Sigmoid colon (tissue), 7 donors: ENCODE results near the gene DSG4. TPM values are rescaled to one million over a fixed set of nuclear protein-coding genes. Genes with fewer than 3 reads are reported as not detected.

Experiments
- DNase-seq: peaks from one replicate; pipeline ENCODE4 v3.0.0-alpha.2; 2019
- H3K27ac ChIP-seq, 4 donors: fragments of 200-600 bp; sonication (generic); one replicate each; pipeline ENCODE4 v1.5.1; 2016 to 2019; ENCODE audit warnings: mild to moderate bottlenecking in 1 of 4
- H3K27me3 ChIP-seq, 3 donors: fragments of 200-600 bp; sonication (generic); one replicate each; pipeline ENCODE4 v1.5.1; 2019; ENCODE audit warnings: mild to moderate bottlenecking in 1 of 3
- H3K36me3 ChIP-seq, 4 donors: fragments of 200-600 bp; sonication (generic); one replicate each; pipeline ENCODE4 v1.5.1; 2016 to 2019
- H3K4me1 ChIP-seq, 4 donors: fragments of 200-600 bp; sonication (generic); one replicate each; pipeline ENCODE4 v1.5.1; 2017 to 2019
- H3K4me3 ChIP-seq, 4 donors: fragments of 200-600 bp; sonication (generic); one replicate each; pipeline ENCODE4 v1.5.1; 2017 to 2019; ENCODE audit warnings: mild to moderate bottlenecking in 2 of 4, moderate library complexity in 1 of 4
- H3K9me3 ChIP-seq, 4 donors: fragments of 200-600 bp in 3 of 4; sonication (generic) in 3 of 4; one replicate each; pipeline versions ENCODE4 v1.5.1 to v1.6.1; 2013 to 2019
- CTCF ChIP-seq, 4 experiments: fragments of 450-650 bp in 3 of 4; fragments of 200-600 bp in 1 of 4; IDR thresholded peaks; one replicate each; pipeline ENCODE4 v1.5.1; 2016 to 2019; ENCODE audit warnings: antibody characterized with exemption in 4 of 4, mild to moderate bottlenecking in 3 of 4, moderate library complexity in 2 of 4
- EP300 ChIP-seq, 4 donors: sonication (generic); formaldehyde crosslinking; IDR thresholded peaks; one replicate each; pipeline ENCODE4 v1.6.1; 2017; ENCODE audit warnings: antibody characterized with exemption in 4 of 4
- POLR2A ChIP-seq, 2 donors: fragments of 450-650 bp; IDR thresholded peaks; one replicate each; pipeline ENCODE4 v1.6.1; 2016; ENCODE audit warnings: antibody characterized with exemption in 2 of 2, mild to moderate bottlenecking in 2 of 2, moderate library complexity in 2 of 2
- POLR2AphosphoS5 ChIP-seq, 4 donors: sonication (generic); formaldehyde crosslinking; IDR thresholded peaks; one replicate each; pipeline ENCODE4 v1.6.1; 2017; ENCODE audit warnings: antibody characterized with exemption in 4 of 4
- WGBS, 2 donors: extraction: QIAGEN DNeasy Blood & Tissue Kit; methylation state at CpG; one replicate each; pipeline ENCODE4 v1.1.7; 2013; 5-methylcytosine and 5-hydroxymethylcytosine counted together
- intact Hi-C: fragments of 100-400 bp; cut with DNase I; formaldehyde crosslinking; loops from one replicate; pipeline ENCODE4 v1.15.1; 2023
- polyA plus RNA-seq, 3 donors: library from polyadenylated mRNA; stranded (reverse); fragments of 200-250 nt; gene quantifications; one replicate each; pipeline ENCODE4 v1.2.3, GENCODE V29; 2013
- total RNA-seq, 4 donors: library from RNA; depleted of rRNA; stranded (reverse); fragments of >200 nt; gene quantifications; one replicate each; pipeline ENCODE4 v1.1.0, GENCODE V29; 2016
- donor health status: healthy with polysubstance abuse.
- donor health status: Bipolar disorder and iron deficiency.
- donor health status: healthy.

DSG4 gene
- total and polyA plus RNA-seq, 7 donors, result 0.09 TPM; not detected in 6

GRCh38 chr18:31417850-31418249 lies 41.3 kb downstream of the DSG4 start:
- H3K4me1 ChIP-seq, result no peaks in the 10 kb centered on the region
- no peak overlapping the region for H3K27ac ChIP-seq
- no peaks in the 10 kb centered on the region for H3K9me3 ChIP-seq
- H3K27me3 ChIP-seq, result no peaks in the 10 kb centered on the region
- no peak overlapping the region for H3K4me3 ChIP-seq
- H3K36me3 ChIP-seq, result no peaks in the 10 kb centered on the region
- TF ChIP-seq POLR2A (IDR thresholded peaks at IDR 0.05) (no peak), EP300 (IDR thresholded peaks at IDR 0.05) (no peak), CTCF (IDR thresholded peaks at IDR 0.05) (no peak), POLR2AphosphoS5 (IDR thresholded peaks at IDR 0.05) (no peak)
- intact Hi-C loops, result no loop called here
- no peak for DNase-seq

- no peaks in the 10 kb centered on the region for H3K9me3 ChIP-seq
- 87 to 90% methylated on average over 7 of the region's 7 CpGs for WGBS, 2 donors
- DNase-seq, result no peak
- no peaks in the 10 kb centered on the region for H3K27me3 ChIP-seq
- H3K4me3 ChIP-seq, result no peak overlapping the region
- H3K27ac ChIP-seq, result no peak overlapping the region
- H3K36me3 ChIP-seq, result no peaks in the 10 kb centered on the region
- no peak for TF ChIP-seq EP300 (IDR thresholded peaks at IDR 0.05)
- TF ChIP-seq POLR2A (IDR thresholded peaks at IDR 0.05), result no peak
- H3K4me1 ChIP-seq, result no peaks in the 10 kb centered on the region
- intact Hi-C loops, result no loop called here
Observed at GRCh38 chr18:31419457-31419932, 42.9 kb downstream of the DSG4 start.

GRCh38 chr18:31420032-31420431 lies 43.5 kb downstream of the DSG4 start:
- TF ChIP-seq CTCF (IDR thresholded peaks at IDR 0.05), result no peak
- no peak for TF ChIP-seq POLR2A (IDR thresholded peaks at IDR 0.05)
- DNase-seq, result no peak
- H3K36me3 ChIP-seq, result no peaks in the 10 kb centered on the region
- H3K9me3 ChIP-seq, result no peaks in the 10 kb centered on the region
- H3K4me3 ChIP-seq, result no peak overlapping the region
- WGBS, 2 donors, result 93 to 95% methylated on average over 6 of the region's 6 CpGs
- intact Hi-C loops, result no loop called here
- no peaks in the 10 kb centered on the region for H3K27me3 ChIP-seq
- H3K4me1 ChIP-seq, result no peaks in the 10 kb centered on the region
- H3K27ac ChIP-seq, result no peak overlapping the region

GRCh38 chr18:31420524-31420923 lies 43.9 kb downstream of the DSG4 start:
- H3K4me3 ChIP-seq, result no peak overlapping the region
- H3K27ac ChIP-seq, result no peak overlapping the region
- TF ChIP-seq EP300 (IDR thresholded peaks at IDR 0.05), result no peak
- no peak for TF ChIP-seq POLR2AphosphoS5 (IDR thresholded peaks at IDR 0.05)
- TF ChIP-seq POLR2A (IDR thresholded peaks at IDR 0.05), result no peak
- no peak for TF ChIP-seq CTCF (IDR thresholded peaks at IDR 0.05)
- no peaks in the 10 kb centered on the region for H3K27me3 ChIP-seq
- WGBS, 2 donors, result 93 to 94% methylated on average over 2 of the region's 2 CpGs
- intact Hi-C loops, result no loop called here
- DNase-seq, result no peak
- no peaks in the 10 kb centered on the region for H3K9me3 ChIP-seq
- H3K36me3 ChIP-seq, result no peaks in the 10 kb centered on the region
- no peaks in the 10 kb centered on the region for H3K4me1 ChIP-seq

GRCh38 chr18:31424383-31424988 lies 47.9 kb downstream of the DSG4 start:
- TF ChIP-seq POLR2A (IDR thresholded peaks at IDR 0.05) (no peak), CTCF (IDR thresholded peaks at IDR 0.05) (peak in 2 of 4 experiments; percentile 10 to 35), EP300 (IDR thresholded peaks at IDR 0.05) (no peak), POLR2AphosphoS5 (IDR thresholded peaks at IDR 0.05) (no peak)
- WGBS, 2 donors, result 25 to 33% methylated on average over 7 of the region's 7 CpGs
- H3K27ac ChIP-seq, result no peak overlapping the region
- no peaks in the 10 kb centered on the region for H3K9me3 ChIP-seq
- DNase-seq, result no peak
- H3K4me3 ChIP-seq, result no peak overlapping the region
- H3K4me1 ChIP-seq, result no peaks in the 10 kb centered on the region
- intact Hi-C loops, result no loop called here
- H3K27me3 ChIP-seq, result no peaks in the 10 kb centered on the region
- no peaks in the 10 kb centered on the region for H3K36me3 ChIP-seq
